K562 (cell line): ENCODE data around the gene TRUB2. TPM values are rescaled to one million over a fixed set of nuclear protein-coding genes. Genes with fewer than 3 reads are reported as not detected.
A peak's percentile ranks its signal among the peaks of the same experiment; 100 is the strongest.

ENCODE experiments used
- ASH1L ChIP-seq: fragments of 450-650 bp; IDR thresholded peaks from 2 replicates; pipeline ENCODE4 v1.6.1; 2018; ENCODE audit warnings: borderline replicate concordance, mild to moderate bottlenecking, low read depth; ENCODE audit not compliant: partially characterized antibody
- CEBPG ChIP-seq, 3 experiments: fragments of 200-800 bp in 1 of 3; sonication (Bioruptor generic) in 1 of 3; sonication (generic) in 1 of 3; formaldehyde crosslinking in 1 of 3; IDR thresholded peaks in 2 of 3; conservative IDR thresholded peaks in 1 of 3; 2 replicates each; pipeline versions ENCODE4 v1.6.1 to v1.8.0; 2016 to 2022; ENCODE audit warnings: missing compliant biosample characterization in 2 of 3, missing genetic modification characterization in 2 of 3, mild to moderate bottlenecking in 1 of 3, missing genetic modification reagents in 1 of 3
- CSDE1 ChIP-seq, 2 experiments: fragments of 450-650 bp; IDR thresholded peaks; 2 replicates each; pipeline ENCODE4 v1.6.1; 2016; ENCODE audit warnings: mild to moderate bottlenecking in 1 of 2
- GMEB1 ChIP-seq: fragments of 250-450 bp; sonication (Bioruptor Pico); IDR thresholded peaks from 2 replicates; pipeline ENCODE4 v1.4.0; 2020; ENCODE audit warnings: mild to moderate bottlenecking
- HDAC1 ChIP-seq, 2 experiments: fragments of 450-650 bp; IDR thresholded peaks; 2 replicates each; pipeline ENCODE4 v1.6.1; 2016 to 2017; ENCODE audit warnings: inconsistent platforms in 1 of 2, mild to moderate bottlenecking in 1 of 2, moderate library complexity in 1 of 2
- HNRNPH1 ChIP-seq: fragments of 200-400 bp; formaldehyde crosslinking; optimal IDR thresholded peaks from 2 replicates; pipeline ENCODE3; 2017; ENCODE audit warnings: low read depth, mild to moderate bottlenecking, low read length, moderate library complexity
- MCM2 ChIP-seq: fragments of 450-650 bp; IDR thresholded peaks from 2 replicates; pipeline ENCODE4 v1.6.1; 2017; ENCODE audit warnings: low read depth, mild to moderate bottlenecking
- MLX ChIP-seq, 2 experiments: fragments of 450-650 bp in 1 of 2; sonication (generic) in 1 of 2; formaldehyde crosslinking; conservative IDR thresholded peaks; 2 replicates each; pipeline versions ENCODE4 v1.4.0 to v1.8.1; 2020 to 2022; ENCODE audit warnings: mild to moderate bottlenecking in 1 of 2, missing genetic modification reagents in 1 of 2
- PCBP1 ChIP-seq: fragments of 200-400 bp; formaldehyde crosslinking; IDR thresholded peaks from 2 replicates; pipeline ENCODE4 v1.6.1; 2018; ENCODE audit warnings: mild to moderate bottlenecking, low read depth, low read length; ENCODE audit not compliant: poor library complexity, severe bottlenecking
- RAD21 ChIP-seq, 2 experiments: fragments of 250-450 bp in 1 of 2; fragments of 450-650 bp in 1 of 2; sonication (Bioruptor Pico) in 1 of 2; formaldehyde crosslinking in 1 of 2; IDR thresholded peaks in 1 of 2; conservative IDR thresholded peaks in 1 of 2; 2 replicates each; pipeline versions ENCODE4 v1.4.0 to v1.8.0; 2020 to 2022; ENCODE audit warnings: mild to moderate bottlenecking in 2 of 2, moderate library complexity in 1 of 2
- SMARCE1 ChIP-seq: fragments of 450-650 bp; IDR thresholded peaks from 2 replicates; pipeline ENCODE4 v1.7.1; 2016; ENCODE audit warnings: mild to moderate bottlenecking
- USF1 ChIP-seq: sonication (generic); formaldehyde crosslinking; IDR thresholded peaks from 2 replicates; pipeline ENCODE4 v1.9.0; 2022; ENCODE audit warnings: mild to moderate bottlenecking, missing genetic modification reagents
- ZBTB8A ChIP-seq: fragments of 450-650 bp; IDR thresholded peaks from 2 replicates; pipeline ENCODE4 v1.6.1; 2018; ENCODE audit warnings: mild to moderate bottlenecking, moderate library complexity; ENCODE audit not compliant: partially characterized antibody
- ZFP30 ChIP-seq: fragments of 250-450 bp; sonication (Bioruptor Pico); IDR thresholded peaks from 2 replicates; pipeline ENCODE4 v1.8.0; 2022; ENCODE audit warnings: moderate library complexity, mild to moderate bottlenecking, inconsistent platforms, borderline replicate concordance
- ZKSCAN1 ChIP-seq: fragments of 150-350 bp; IDR thresholded peaks from 2 replicates; pipeline ENCODE4 v1.6.1; 2016; ENCODE audit warnings: low read depth, low read length
- ZNF175 ChIP-seq: fragments of 200-800 bp; sonication (Bioruptor generic); IDR thresholded peaks from 2 replicates; pipeline ENCODE4 v1.6.1; 2016; ENCODE audit warnings: low read depth, mild to moderate bottlenecking, missing genetic modification characterization, missing compliant biosample characterization
- polyA plus RNA-seq, 8 experiments: library from polyadenylated mRNA; depleted of rRNA in 4 of 8; stranded (reverse) in 5 of 8; unstranded in 3 of 8; fragments of >200 nt; fragmentation: Nextera tagmentation in 2 of 8; fragmentation: Illumina TruSeq in 1 of 8; extraction: Ambion mirVana in 2 of 8; extraction: Trizol in 1 of 8; gene quantifications; 2 replicates each; pipeline versions ENCODE4 v1.2.1 to v1.2.3, GENCODE V29; 2011 to 2014; ENCODE audit warnings: inconsistent platforms in 1 of 8, missing spikeins in 1 of 8
- total RNA-seq, 7 experiments: library from RNA; depleted of rRNA in 6 of 7; stranded (reverse); fragments of >200 nt in 6 of 7; fragmentation: Illumina TruSeq in 2 of 7; extraction: Trizol in 2 of 7; gene quantifications; 2 replicates each; pipeline versions ENCODE4 v1.2.1 to v1.2.3, GENCODE V29; 2011 to 2021; ENCODE audit warnings: low replicate concordance in 1 of 7

Gene TRUB2
- total and polyA plus RNA-seq, 9 of the 15 experiments (the other 6 are each of a cell fraction or from before 2014, with no cell fraction given), result 9.3 to 110 (median 63.0) TPM

GRCh38 chr9:128339761-128340690 is 17.8 kb upstream of the TRUB2 start, which contains the start of gene SLC27A4 (continued):
- TF ChIP-seq ZFP30 (CRISPR knock-in tag) (no peak), MCM2 (no peak), ZBTB8A (no peak), PCBP1 (peak; percentile 24), GMEB1 (CRISPR knock-in tag) (peak; percentile 100), HDAC1 (IDR thresholded peaks at IDR 0.05) (peak in 1 of 2 experiments; percentile 93; a peak in 2 of 4 replicates), CSDE1 (IDR thresholded peaks at IDR 0.05) (no peak), ZNF175 (CRISPR knock-in tag) (peak; percentile 78; the same call in 1 of the 2 replicates), HNRNPH1 (no peak), USF1 (no peak; the same call in 1 of the 2 replicates), MLX (CRISPR knock-in tag; conservative IDR thresholded peaks at IDR 0.05) (peak in 1 of 2 experiments; percentile 77; a peak in 1 of 4 replicates), ASH1L (no peak), CEBPG (CRISPR knock-in tag; IDR thresholded peaks at IDR 0.05) (peak; percentile 87), CEBPG (tag; conservative IDR thresholded peaks at IDR 0.05 in 1 of 2, IDR thresholded peaks at IDR 0.05 in 1 of 2) (peak in 1 of 2 experiments; percentile 18; a peak in 1 of 4 replicates), ZKSCAN1 (peak; percentile 69; the same call in 1 of the 2 replicates), RAD21 (CRISPR knock-in tag; conservative IDR thresholded peaks at IDR 0.05 in 1 of 2, IDR thresholded peaks at IDR 0.05 in 1 of 2) (peak; percentile 13 to 30; a peak in 2 of 4 replicates), SMARCE1 (peak; percentile 35; the same call in 1 of the 2 replicates)
